Mesendoderm (in vitro differentiated cells): ENCODE measurements around the gene CRYBB1.
A peak's percentile ranks its signal among the peaks of the same experiment; 100 is the strongest.

Source experiments
- DNase-seq: peaks from one replicate; pipeline ENCODE4 v3.0.0; 2013
- H2AK5ac ChIP-seq: 2 replicates; pipeline ENCODE4 v1.6.1; 2013; ENCODE audit warnings: low read length, inconsistent platforms
- H2BK120ac ChIP-seq: 2 replicates; pipeline ENCODE4 v1.6.1; 2013; ENCODE audit warnings: low read depth, mild to moderate bottlenecking, low read length, moderate library complexity, mixed read lengths
- H2BK15ac ChIP-seq: replicated peaks from 2 replicates; pipeline ENCODE4 v1.6.1; 2013; ENCODE audit warnings: low read depth, mild to moderate bottlenecking, moderate library complexity
- H2BK5ac ChIP-seq: 2 replicates; pipeline ENCODE4 v1.6.1; 2013; ENCODE audit warnings: low read length, inconsistent platforms
- H3K18ac ChIP-seq: 2 replicates; pipeline ENCODE4 v1.6.1; 2013; ENCODE audit warnings: mild to moderate bottlenecking, low read length, mixed read lengths
- H3K23ac ChIP-seq: one replicate; pipeline ENCODE4 v1.6.1; 2013; ENCODE audit warnings: low read length
- H3K27ac ChIP-seq: 2 replicates; pipeline ENCODE4 v1.5.1; 2013; ENCODE audit warnings: low read depth, mild to moderate bottlenecking, inconsistent platforms, low read length, moderate library complexity
- H3K27me3 ChIP-seq: 2 replicates; pipeline ENCODE4 v1.6.1; 2013; ENCODE audit warnings: low read length, control low read depth, mild to moderate bottlenecking, inconsistent platforms; ENCODE audit not compliant: insufficient read depth, poor library complexity
- H3K36me3 ChIP-seq: 2 replicates; pipeline ENCODE4 v1.6.1; 2013; ENCODE audit warnings: low read length, inconsistent platforms; ENCODE audit not compliant: control insufficient read depth, insufficient read depth
- H3K4ac ChIP-seq: one replicate; pipeline ENCODE4 v1.6.1; 2013; ENCODE audit warnings: low read depth, mild to moderate bottlenecking, low read length, moderate library complexity
- H3K4me1 ChIP-seq: 2 replicates; pipeline ENCODE4 v1.6.1; 2013; ENCODE audit warnings: low read depth, low read length, inconsistent platforms; ENCODE audit not compliant: control insufficient read depth
- H3K4me2 ChIP-seq: 2 replicates; pipeline ENCODE4 v1.6.1; 2013; ENCODE audit warnings: low read length
- H3K4me3 ChIP-seq: 2 replicates; pipeline ENCODE4 v1.5.1; 2013; ENCODE audit warnings: mild to moderate bottlenecking, low read length
- H3K56ac ChIP-seq: one replicate; pipeline ENCODE4 v1.6.1; 2013; ENCODE audit warnings: low read length
- H3K79me1 ChIP-seq: 2 replicates; pipeline ENCODE4 v1.6.1; 2013; ENCODE audit warnings: low read length, inconsistent platforms
- H3K79me2 ChIP-seq: 2 replicates; pipeline ENCODE4 v1.6.1; 2013; ENCODE audit warnings: mild to moderate bottlenecking, low read length; ENCODE audit not compliant: control insufficient read depth, insufficient read depth
- H3K9ac ChIP-seq: 2 replicates; pipeline ENCODE4 v1.6.1; 2013; ENCODE audit warnings: low read length, inconsistent platforms
- H4K5ac ChIP-seq: one replicate; pipeline ENCODE4 v1.6.1; 2013; ENCODE audit warnings: low read length
- H4K8ac ChIP-seq: one replicate; pipeline ENCODE4 v1.6.1; 2013; ENCODE audit warnings: low read depth, mild to moderate bottlenecking, control low read depth, low read length, moderate library complexity
- WGBS: extraction: QIAGEN DNeasy Blood & Tissue Kit; methylation state at CpG from one replicate; pipeline ENCODE4 v1.1.7; 2013; ENCODE audit warnings: low lambda C conversion rate, missing lambda C conversion rate; ENCODE audit not compliant: insufficient coverage; ENCODE audit errors: extremely low coverage; 5-methylcytosine and 5-hydroxymethylcytosine counted together

Gene CRYBB1

DNA sequence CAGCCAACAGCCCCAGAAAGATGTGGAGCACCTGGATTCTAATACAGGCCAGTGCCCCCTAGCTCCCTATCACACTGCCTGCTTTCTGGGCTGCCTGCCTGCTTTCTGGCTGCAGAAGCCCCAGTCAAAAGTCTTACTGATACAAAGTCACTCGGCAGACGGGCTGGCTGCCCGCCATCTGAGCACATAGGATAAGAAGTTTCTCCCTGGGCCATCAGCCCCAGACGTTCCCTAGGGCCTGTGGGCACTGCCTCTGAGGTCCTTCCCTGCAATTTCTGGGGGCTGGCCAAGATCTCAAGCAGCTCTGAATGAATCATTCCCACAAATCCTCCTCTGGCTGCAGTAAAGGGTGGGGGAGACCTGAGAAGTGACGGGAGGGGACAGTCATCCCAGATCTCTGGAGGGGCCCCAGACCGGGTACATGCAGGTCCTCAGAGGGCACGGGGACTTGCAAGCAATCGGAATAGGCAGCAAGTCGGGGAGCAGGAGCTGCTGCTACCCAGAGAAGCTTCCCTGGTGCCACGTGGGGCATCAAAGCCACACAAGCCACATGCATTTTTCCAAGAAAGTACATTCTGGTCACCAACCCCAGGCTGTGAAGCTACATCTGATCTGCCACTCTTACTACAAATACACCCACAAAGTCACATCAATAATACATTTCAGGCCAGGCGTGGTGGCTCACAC is 32.6 kb downstream of the CRYBB1 start:
- no peak overlapping the region for H3K27ac ChIP-seq

DNA sequence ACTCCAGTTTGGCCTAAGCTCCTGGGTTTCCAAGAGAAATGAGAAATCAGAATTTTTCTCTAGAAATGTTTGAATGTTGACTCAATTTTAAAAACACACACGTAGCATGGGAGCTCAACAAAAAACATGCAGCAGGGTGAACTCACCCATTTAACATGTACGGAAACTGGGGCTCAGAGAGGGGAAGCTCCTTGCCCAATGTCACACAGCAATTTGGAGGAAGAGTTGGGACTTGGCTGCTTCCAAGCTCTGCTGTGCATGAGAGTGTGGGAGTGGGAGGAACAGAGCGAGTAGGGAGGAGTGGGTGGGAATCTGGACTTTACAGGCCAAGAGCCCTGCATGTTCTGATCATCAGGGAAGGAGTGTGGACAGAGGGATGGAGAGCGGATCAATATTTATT is 33.8 kb downstream of the CRYBB1 start:
- no peak overlapping the region for H3K4me3 ChIP-seq
- H4K8ac ChIP-seq: no peak overlapping the region
- no peak overlapping the region for H2BK15ac ChIP-seq
- peaks cover 13% of the 10 kb centered on the region for H3K79me1 ChIP-seq
- no CpG with 5 or more reads among the region's 4 CpGs for WGBS
- H2AK5ac ChIP-seq: no peak overlapping the region
- peaks cover 15% of the 10 kb centered on the region for H3K4me1 ChIP-seq
- no peak overlapping the region for H3K9ac ChIP-seq
- H3K4ac ChIP-seq: no peak overlapping the region
- H3K27me3 ChIP-seq: no peaks in the 10 kb centered on the region
- no peak overlapping the region for H2BK120ac ChIP-seq
- H3K27ac ChIP-seq: no peak overlapping the region
- no peak overlapping the region for H4K5ac ChIP-seq
- H3K36me3 ChIP-seq: peaks cover 7% of the 10 kb centered on the region
- no peak overlapping the region for H3K4me2 ChIP-seq
- no peak for DNase-seq
- H3K18ac ChIP-seq: no peak overlapping the region
- no peak overlapping the region for H3K23ac ChIP-seq
- peaks cover 86% of the 10 kb centered on the region for H3K79me2 ChIP-seq
- H3K56ac ChIP-seq: no peak overlapping the region
- no peak overlapping the region for H2BK5ac ChIP-seq

More for the DNA sequence above, 32.6 kb downstream of the CRYBB1 start:
- peaks cover 82% of the 10 kb centered on the region for H3K79me2 ChIP-seq
- H3K18ac ChIP-seq: no peak overlapping the region
- H2AK5ac ChIP-seq: no peak overlapping the region
- no CpG with 5 or more reads among the region's 11 CpGs for WGBS
- H3K79me1 ChIP-seq: peaks cover 13% of the 10 kb centered on the region
- H3K23ac ChIP-seq: no peak overlapping the region
- no peak overlapping the region for H2BK15ac ChIP-seq
- peak overlapping the region; percentile 63 for H3K56ac ChIP-seq
- H3K4me1 ChIP-seq: peaks cover 12% of the 10 kb centered on the region
- H4K5ac ChIP-seq: no peak overlapping the region
- H2BK5ac ChIP-seq: no peak overlapping the region
- H4K8ac ChIP-seq: no peak overlapping the region
- H3K4me2 ChIP-seq: peak overlapping the region; percentile 16
- H3K9ac ChIP-seq: peak overlapping the region; percentile 43
- no peak overlapping the region for H3K4me3 ChIP-seq
- H3K4ac ChIP-seq: no peak overlapping the region
- DNase-seq: no peak
- no peak overlapping the region for H2BK120ac ChIP-seq
- no peaks in the 10 kb centered on the region for H3K27me3 ChIP-seq
- peaks cover 7% of the 10 kb centered on the region for H3K36me3 ChIP-seq

DNA sequence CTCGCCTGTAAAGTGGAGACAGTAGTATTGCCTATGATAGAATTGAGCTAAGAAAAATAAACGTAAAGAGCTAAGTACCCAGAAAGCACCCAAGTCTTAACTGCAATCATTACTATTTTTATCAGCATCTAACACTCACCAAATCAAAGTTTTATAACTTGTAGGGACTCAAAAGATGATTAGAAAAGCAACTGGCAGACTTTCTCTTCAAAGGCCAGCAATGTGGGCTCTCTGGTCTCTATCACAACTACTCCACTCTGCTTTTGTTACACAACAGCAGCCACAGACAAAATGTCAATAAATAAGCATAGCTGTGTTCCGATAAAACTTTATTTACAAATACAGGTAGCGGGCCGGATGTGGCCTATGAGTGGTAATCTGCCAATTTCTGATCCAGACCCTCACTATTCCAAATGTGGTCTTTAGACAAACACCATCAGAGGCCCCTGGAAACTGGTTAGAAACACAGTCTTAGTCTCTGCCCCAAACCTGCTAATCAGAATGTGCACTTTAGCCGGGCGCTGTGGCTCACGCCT is 36.1 kb downstream of the CRYBB1 start:
- Histone ChIP-seq H3K4me1 (peaks cover 14% of the 10 kb centered on the region), H3K27me3 (no peaks in the 10 kb centered on the region), H3K79me2 (peaks cover 81% of the 10 kb centered on the region), H2BK15ac (no peak overlapping the region), H4K5ac (no peak overlapping the region), H3K27ac (no peak overlapping the region), H2BK120ac (no peak overlapping the region), H3K18ac (no peak overlapping the region), H3K4me2 (no peak overlapping the region), H3K56ac (no peak overlapping the region), H3K4ac (no peak overlapping the region), H2BK5ac (no peak overlapping the region), H3K9ac (no peak overlapping the region), H4K8ac (no peak overlapping the region), H3K79me1 (peaks cover 17% of the 10 kb centered on the region), H3K4me3 (no peak overlapping the region), H2AK5ac (no peak overlapping the region), H3K23ac (no peak overlapping the region), H3K36me3 (peaks cover 7% of the 10 kb centered on the region)
- WGBS: no CpG with 5 or more reads among the region's 8 CpGs
- DNase-seq: no peak

DNA sequence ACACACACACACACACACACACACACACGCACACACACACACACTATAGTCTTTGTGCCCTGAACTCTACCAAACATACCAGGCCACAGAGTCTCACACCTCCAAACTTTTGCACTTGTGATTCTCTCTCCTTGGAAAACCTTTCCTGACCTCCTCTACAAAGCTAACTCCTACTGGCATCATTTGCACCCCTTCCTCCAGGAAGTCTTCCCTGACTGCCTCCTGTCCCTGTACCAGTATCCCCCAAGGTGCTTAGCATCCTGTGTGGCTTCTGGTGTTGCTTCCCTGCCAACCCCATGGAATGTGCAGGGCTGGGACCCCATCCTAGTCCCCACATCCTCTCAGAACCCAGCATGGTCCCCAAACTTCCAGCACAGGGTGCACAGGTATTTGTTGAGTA is 36.8 kb downstream of the CRYBB1 start:
- Histone ChIP-seq H3K4me3 (no peak overlapping the region), H2BK5ac (no peak overlapping the region), H3K9ac (no peak overlapping the region), H3K27ac (no peak overlapping the region), H3K27me3 (no peaks in the 10 kb centered on the region), H3K36me3 (peaks cover 7% of the 10 kb centered on the region), H3K23ac (no peak overlapping the region), H2BK120ac (no peak overlapping the region), H3K79me2 (peaks cover 81% of the 10 kb centered on the region), H3K4me2 (no peak overlapping the region), H3K4me1 (peaks cover 15% of the 10 kb centered on the region), H2AK5ac (no peak overlapping the region), H3K4ac (no peak overlapping the region), H4K5ac (no peak overlapping the region), H2BK15ac (no peak overlapping the region), H3K56ac (peak overlapping the region; percentile 50), H3K18ac (no peak overlapping the region), H3K79me1 (peaks cover 14% of the 10 kb centered on the region), H4K8ac (no peak overlapping the region)
- no CpG with 5 or more reads among the region's 1 CpG for WGBS
- DNase-seq: no peak

DNA sequence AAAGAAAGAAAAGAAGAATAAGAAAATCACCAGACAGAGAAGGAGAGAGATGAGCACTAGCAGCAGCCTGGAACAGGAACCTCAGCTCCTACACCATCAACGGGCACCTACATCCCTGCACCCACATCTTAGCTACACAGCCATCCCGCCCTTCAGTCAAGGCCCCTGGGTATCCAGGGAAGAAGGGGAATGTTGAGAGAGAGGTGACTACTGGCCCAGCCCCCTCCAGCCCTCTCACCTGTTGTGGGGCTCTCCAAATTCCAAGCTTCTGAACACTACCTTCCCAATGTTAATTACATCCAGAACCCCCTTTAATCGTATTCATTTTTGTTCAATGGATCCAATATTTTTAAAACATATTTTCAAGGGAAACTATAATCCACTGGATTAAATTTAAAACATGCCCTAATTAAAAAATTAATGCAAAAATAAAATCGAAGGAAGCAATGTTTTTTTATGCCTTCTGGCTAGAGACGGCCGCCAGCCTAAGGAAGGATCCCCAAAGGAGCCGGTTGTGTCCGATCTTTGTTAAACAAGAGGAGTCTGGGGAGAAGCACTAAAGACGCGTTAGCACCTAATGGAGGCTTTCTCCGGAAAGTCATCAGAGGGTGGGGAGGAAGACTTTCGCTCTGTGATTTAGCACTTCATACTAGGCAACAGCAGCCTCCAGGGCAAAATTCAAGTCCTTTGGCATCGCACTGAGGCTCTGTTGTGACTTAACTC is 37.4 kb downstream of the CRYBB1 start:
- H3K4ac ChIP-seq: no peak overlapping the region
- DNase-seq: peak; percentile 72
- H3K23ac ChIP-seq: no peak overlapping the region
- no peaks in the 10 kb centered on the region for H3K27me3 ChIP-seq
- H2BK15ac ChIP-seq: no peak overlapping the region
- H3K27ac ChIP-seq: peak overlapping the region; percentile 54
- H3K4me2 ChIP-seq: no peak overlapping the region
- no CpG with 5 or more reads among the region's 13 CpGs for WGBS
- no peak overlapping the region for H2AK5ac ChIP-seq
- no peak overlapping the region for H4K5ac ChIP-seq
- H3K56ac ChIP-seq: peak overlapping the region; percentile 49
- no peak overlapping the region for H2BK120ac ChIP-seq
- no peak overlapping the region for H4K8ac ChIP-seq
- H3K4me1 ChIP-seq: peaks cover 14% of the 10 kb centered on the region
- no peak overlapping the region for H3K18ac ChIP-seq
- peaks cover 16% of the 10 kb centered on the region for H3K79me1 ChIP-seq
- no peak overlapping the region for H3K4me3 ChIP-seq
- no peak overlapping the region for H2BK5ac ChIP-seq
- H3K79me2 ChIP-seq: peaks cover 80% of the 10 kb centered on the region
- H3K36me3 ChIP-seq: peaks cover 7% of the 10 kb centered on the region
- H3K9ac ChIP-seq: peak overlapping the region; percentile 27
